Immature natural killer cell (primary cell): ENCODE results near the gene MAU2. TPM values are rescaled to one million over a fixed set of nuclear protein-coding genes. Genes with fewer than 3 reads are reported as not detected.
A peak's percentile ranks its signal among the peaks of the same experiment; 100 is the strongest.

Experiments
- DNase-seq, 3 donors: peaks; one replicate each; pipeline ENCODE4 v3.0.0; 2022; ENCODE audit warnings: mixed read lengths in 1 of 3
- H3K27ac Mint-ChIP-seq, 6 donors: one replicate each; pipeline ENCODE4 v1.8.0; 2020; ENCODE audit warnings: mixed read lengths in 6 of 6, mild to moderate bottlenecking in 5 of 6, inconsistent platforms in 4 of 6, moderate library complexity in 3 of 6
- H3K27me3 Mint-ChIP-seq, 3 donors: one replicate each; pipeline ENCODE4 v1.8.0; 2020 to 2021; ENCODE audit warnings: low read depth in 3 of 3, mild to moderate bottlenecking in 3 of 3, mixed read lengths in 3 of 3, moderate library complexity in 3 of 3, inconsistent platforms in 1 of 3
- H3K36me3 Mint-ChIP-seq, 3 donors: one replicate each; pipeline ENCODE4 v1.8.0; 2020; ENCODE audit warnings: mixed read lengths in 3 of 3, inconsistent platforms in 2 of 3, mild to moderate bottlenecking in 2 of 3
- H3K4me1 Mint-ChIP-seq, 2 donors: one replicate each; pipeline ENCODE4 v1.8.0; 2020; ENCODE audit warnings: inconsistent platforms in 2 of 2, mild to moderate bottlenecking in 2 of 2, mixed read lengths in 2 of 2, moderate library complexity in 1 of 2
- H3K4me3 Mint-ChIP-seq, 5 donors: one replicate each; pipeline ENCODE4 v1.8.0; 2020; ENCODE audit warnings: mild to moderate bottlenecking in 5 of 5, mixed read lengths in 5 of 5, inconsistent platforms in 3 of 5, moderate library complexity in 3 of 5
- H3K9me3 Mint-ChIP-seq, 6 donors: one replicate each; pipeline ENCODE4 v1.8.0; 2020; ENCODE audit warnings: mild to moderate bottlenecking in 6 of 6, mixed read lengths in 6 of 6, inconsistent platforms in 4 of 6, moderate library complexity in 3 of 6
- polyA plus RNA-seq, 3 donors: library from polyadenylated mRNA; unstranded; fragments of 300-500 nt; fragmentation: Illumina TruSeq; gene quantifications; one replicate each; pipeline ENCODE4 v1.2.3, GENCODE V29; 2021

The MAU2 gene
- polyA plus RNA-seq, 3 donors from 2014 or later, result 8.5 to 25.5 (median 21.0) TPM

- Mint-ChIP-seq H3K4me3 (no peak overlapping the region), H3K4me1 (no peaks in the 10 kb centered on the region), H3K36me3 (peaks cover 21 to 43% (median 27%) of the 10 kb centered on the region in 3 donors), H3K9me3 (no peaks in the 10 kb centered on the region), H3K27me3 (peaks cover 0 to 2% (median 0%) of the 10 kb centered on the region in 3 donors), H3K27ac (peak overlapping the region in 1 of 6 donors; percentile 30)
- no peak for DNase-seq
These were observed 25.7 kb upstream of the MAU2 start for GRCh38 chr19:19294914-19295313.

- H3K36me3 Mint-ChIP-seq, result peaks cover 12 to 35% (median 17%) of the 10 kb centered on the region in 3 donors
- H3K27me3 Mint-ChIP-seq, result peaks cover 0 to 3% (median 2%) of the 10 kb centered on the region in 3 donors
These were observed 23.5 kb upstream of the MAU2 start for GRCh38 chr19:19296953-19297689.

GRCh38 chr19:19297759-19298158 is 22.9 kb upstream of the MAU2 start:
- Mint-ChIP-seq H3K27me3 (peaks cover 0 to 4% (median 3%) of the 10 kb centered on the region in 3 donors), H3K4me3 (no peak overlapping the region), H3K9me3 (no peaks in the 10 kb centered on the region), H3K4me1 (no peaks in the 10 kb centered on the region), H3K27ac (no peak overlapping the region), H3K36me3 (peaks cover 5 to 31% (median 12%) of the 10 kb centered on the region in 3 donors)
- DNase-seq, result no peak

More at GRCh38 chr19:19296953-19297689, 23.5 kb upstream of the MAU2 start:
- H3K4me1 Mint-ChIP-seq, result no peaks in the 10 kb centered on the region
- no peak overlapping the region for H3K4me3 Mint-ChIP-seq
- no peak overlapping the region for H3K27ac Mint-ChIP-seq
- no peak for DNase-seq
- no peaks in the 10 kb centered on the region for H3K9me3 Mint-ChIP-seq

- Mint-ChIP-seq H3K4me3 (no peak overlapping the region), H3K27me3 (peaks cover 0 to 4% (median 3%) of the 10 kb centered on the region in 3 donors), H3K27ac (no peak overlapping the region), H3K4me1 (no peaks in the 10 kb centered on the region), H3K9me3 (no peaks in the 10 kb centered on the region), H3K36me3 (peaks cover 0 to 23% (median 8%) of the 10 kb centered on the region in 3 donors)
- no peak for DNase-seq
These were observed 20.0 kb upstream of the MAU2 start for GRCh38 chr19:19300613-19301012.

- H3K4me1 Mint-ChIP-seq, result no peaks in the 10 kb centered on the region
- no peaks in the 10 kb centered on the region for H3K9me3 Mint-ChIP-seq
- peaks cover 6 to 28% (median 8%) of the 10 kb centered on the region in 3 donors for H3K36me3 Mint-ChIP-seq
- DNase-seq, result no peak
- H3K27me3 Mint-ChIP-seq, result peaks cover 0 to 3% (median 3%) of the 10 kb centered on the region in 3 donors
- H3K27ac Mint-ChIP-seq, result peak overlapping the region in 1 of 6 donors; percentile 49
- no peak overlapping the region for H3K4me3 Mint-ChIP-seq
These were observed 17.2 kb upstream of the MAU2 start for GRCh38 chr19:19303411-19303810.

- H3K9me3 Mint-ChIP-seq, result no peaks in the 10 kb centered on the region
- H3K36me3 Mint-ChIP-seq, result peaks cover 6 to 32% (median 8%) of the 10 kb centered on the region in 3 donors
- H3K27me3 Mint-ChIP-seq, result peaks cover 0 to 3% (median 2%) of the 10 kb centered on the region in 3 donors
- H3K27ac Mint-ChIP-seq, result no peak overlapping the region
- H3K4me1 Mint-ChIP-seq, result no peaks in the 10 kb centered on the region
- H3K4me3 Mint-ChIP-seq, result no peak overlapping the region
- no peak for DNase-seq
These were observed 16.3 kb upstream of the MAU2 start for GRCh38 chr19:19304186-19304965.

- DNase-seq, result no peak
- Mint-ChIP-seq H3K4me3 (no peak overlapping the region), H3K4me1 (no peaks in the 10 kb centered on the region), H3K9me3 (no peaks in the 10 kb centered on the region), H3K27me3 (peaks cover 0 to 3% (median 2%) of the 10 kb centered on the region in 3 donors), H3K36me3 (peaks cover 6 to 35% (median 8%) of the 10 kb centered on the region in 3 donors), H3K27ac (no peak overlapping the region)
These were observed 15.6 kb upstream of the MAU2 start for GRCh38 chr19:19305066-19305465.

GRCh38 chr19:19305696-19306095 is 14.9 kb upstream of the MAU2 start:
- Mint-ChIP-seq H3K27me3 (peaks cover 0 to 3% (median 2%) of the 10 kb centered on the region in 3 donors), H3K4me3 (no peak overlapping the region), H3K4me1 (no peaks in the 10 kb centered on the region), H3K9me3 (no peaks in the 10 kb centered on the region), H3K27ac (no peak overlapping the region), H3K36me3 (peaks cover 6 to 38% (median 8%) of the 10 kb centered on the region in 3 donors)
- DNase-seq, result no peak

- peaks cover 0 to 3% (median 2%) of the 10 kb centered on the region in 3 donors for H3K27me3 Mint-ChIP-seq
- no peak overlapping the region for H3K27ac Mint-ChIP-seq
- no peak for DNase-seq
- H3K4me3 Mint-ChIP-seq, result no peak overlapping the region
- no peaks in the 10 kb centered on the region for H3K4me1 Mint-ChIP-seq
- no peaks in the 10 kb centered on the region for H3K9me3 Mint-ChIP-seq
- peaks cover 6 to 35% (median 8%) of the 10 kb centered on the region in 3 donors for H3K36me3 Mint-ChIP-seq
These were observed 14.4 kb upstream of the MAU2 start for GRCh38 chr19:19306191-19306590.

- Mint-ChIP-seq H3K27ac (no peak overlapping the region), H3K36me3 (peaks cover 2 to 30% (median 12%) of the 10 kb centered on the region in 3 donors)
These were observed 12.3 kb upstream of the MAU2 start for GRCh38 chr19:19308373-19308772.

GRCh38 chr19:19315444-19315843 is 5.2 kb upstream of the MAU2 start:
- Mint-ChIP-seq H3K9me3 (no peaks in the 10 kb centered on the region), H3K27me3 (peaks cover 1 to 6% (median 1%) of the 10 kb centered on the region in 3 donors), H3K36me3 (peaks cover 0 to 9% (median 6%) of the 10 kb centered on the region in 3 donors), H3K27ac (peak overlapping the region in 1 of 6 donors; percentile 67), H3K4me1 (peaks cover 13 to 19% of the 10 kb centered on the region in 2 donors), H3K4me3 (no peak overlapping the region)
- no peak for DNase-seq

More at GRCh38 chr19:19308373-19308772, 12.3 kb upstream of the MAU2 start:
- H3K9me3 Mint-ChIP-seq, result no peaks in the 10 kb centered on the region
- no peaks in the 10 kb centered on the region for H3K27me3 Mint-ChIP-seq
- no peak for DNase-seq
- H3K4me3 Mint-ChIP-seq, result no peak overlapping the region
- peaks cover 0 to 1% of the 10 kb centered on the region in 2 donors for H3K4me1 Mint-ChIP-seq

GRCh38 chr19:19316082-19316481 is 4.5 kb upstream of the MAU2 start:
- peaks cover 14 to 21% of the 10 kb centered on the region in 2 donors for H3K4me1 Mint-ChIP-seq
- H3K36me3 Mint-ChIP-seq, result peaks cover 0 to 9% (median 5%) of the 10 kb centered on the region in 3 donors
- no peak for DNase-seq
- H3K9me3 Mint-ChIP-seq, result no peaks in the 10 kb centered on the region
- H3K27ac Mint-ChIP-seq, result no peak overlapping the region
- no peak overlapping the region for H3K4me3 Mint-ChIP-seq
- peaks cover 1 to 7% (median 2%) of the 10 kb centered on the region in 3 donors for H3K27me3 Mint-ChIP-seq

- H3K4me1 Mint-ChIP-seq, result peaks cover 37 to 48% of the 10 kb centered on the region in 2 donors
- no peaks in the 10 kb centered on the region for H3K9me3 Mint-ChIP-seq
These were observed 783 bp upstream of the MAU2 start for GRCh38 chr19:19319732-19320360.

More at GRCh38 chr19:19319732-19320360, 783 bp upstream of the MAU2 start:
- DNase-seq, result no peak
- H3K36me3 Mint-ChIP-seq, result peaks cover 0 to 6% (median 5%) of the 10 kb centered on the region in 3 donors
- H3K27me3 Mint-ChIP-seq, result peaks cover 1 to 7% (median 2%) of the 10 kb centered on the region in 3 donors
- peak overlapping the region; percentile 98 to 100 (median 100) for H3K4me3 Mint-ChIP-seq
- H3K27ac Mint-ChIP-seq, result peak overlapping the region; percentile 97 to 100 (median 100)
